ENCODE results near the gene LRRC40. TPM values are rescaled to one million over a fixed set of nuclear protein-coding genes. Genes with fewer than 3 reads are reported as not detected.

LRRC40 gene
- total RNA-seq, 2 experiments from 2014 or later = 12.4 to 13.3 TPM

GRCh38 chr1:70220517-70221237 lies 15.3 kb upstream of the LRRC40 start:
- H3K27me3 Mint-ChIP-seq = no peaks in the 10 kb centered on the region
- H3K27ac Mint-ChIP-seq = peak overlapping the region; percentile 97
- H3K27me3 ChIP-seq (ENCODE audit: control insufficient read depth in 1 of 2, insufficient read depth in 2 of 2, low read length in 2 of 2) = no peaks in the 10 kb centered on the region
- no peaks in the 10 kb centered on the region for H3K9me3 ChIP-seq (ENCODE audit: control insufficient read depth in 1 of 2, insufficient read depth in 1 of 2, low read length in 2 of 2)
- TF ChIP-seq, protein P1, sequence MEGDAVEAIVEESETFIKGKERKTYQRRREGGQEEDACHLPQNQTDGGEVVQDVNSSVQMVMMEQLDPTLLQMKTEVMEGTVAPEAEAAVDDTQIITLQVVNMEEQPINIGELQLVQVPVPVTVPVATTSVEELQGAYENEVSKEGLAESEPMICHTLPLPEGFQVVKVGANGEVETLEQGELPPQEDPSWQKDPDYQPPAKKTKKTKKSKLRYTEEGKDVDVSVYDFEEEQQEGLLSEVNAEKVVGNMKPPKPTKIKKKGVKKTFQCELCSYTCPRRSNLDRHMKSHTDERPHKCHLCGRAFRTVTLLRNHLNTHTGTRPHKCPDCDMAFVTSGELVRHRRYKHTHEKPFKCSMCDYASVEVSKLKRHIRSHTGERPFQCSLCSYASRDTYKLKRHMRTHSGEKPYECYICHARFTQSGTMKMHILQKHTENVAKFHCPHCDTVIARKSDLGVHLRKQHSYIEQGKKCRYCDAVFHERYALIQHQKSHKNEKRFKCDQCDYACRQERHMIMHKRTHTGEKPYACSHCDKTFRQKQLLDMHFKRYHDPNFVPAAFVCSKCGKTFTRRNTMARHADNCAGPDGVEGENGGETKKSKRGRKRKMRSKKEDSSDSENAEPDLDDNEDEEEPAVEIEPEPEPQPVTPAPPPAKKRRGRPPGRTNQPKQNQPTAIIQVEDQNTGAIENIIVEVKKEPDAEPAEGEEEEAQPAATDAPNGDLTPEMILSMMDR (IDR thresholded peaks at IDR 0.05) = no peak
- ChIA-PET CTCF (interaction anchor here (1.0 to 2.7 kb wide), 4 partner anchors 11 to 860 kb away, joined by 3 to 15 read pairs (median 8); partner anchors contain the start of genes LRRC40 and ZRANB2), POLR2A (interaction anchor here (0.6 to 3.1 kb wide), 13 partner anchors 13 to 860 kb away, joined by 3 to 128 read pairs (median 5); partner anchors contain the start of genes ANKRD13C, CTH, LRRC40 and ZRANB2)
- peaks cover 55% of the 10 kb centered on the region for H3K4me1 Mint-ChIP-seq (ENCODE audit: low read depth)
- DNase-seq = no peak
- peak; percentile 1 for ATAC-seq (ENCODE audit: poor library complexity)
- peaks cover 67% of the 10 kb centered on the region for H3K36me3 Mint-ChIP-seq (ENCODE audit: low read depth)
- peak overlapping the region; percentile 71 for H3K4me3 ChIP-seq (ENCODE audit: low read length)
- peaks cover 10% of the 10 kb centered on the region for H3K4me1 ChIP-seq (ENCODE audit: insufficient read depth, low read length)
- no peaks in the 10 kb centered on the region for H3K9me3 Mint-ChIP-seq
- intact Hi-C loops (cut with DNase I, micrococcal nuclease) = loop anchor here (1.0 to 5.0 kb wide), 5 partner anchors 13 to 857 kb away; partner anchors contain the start of genes ANKRD13C (in 2 of the 2), CTH (in 2 of the 2) and LRRC40 (in 1 of the 2)
- H3K36me3 ChIP-seq (ENCODE audit: insufficient read depth, low read length) = peaks cover 33% of the 10 kb centered on the region
- peak overlapping the region; percentile 92 for H3K4me3 Mint-ChIP-seq
- peak overlapping the region; percentile 91 to 94 for H3K27ac ChIP-seq (ENCODE audit: low read depth in 1 of 2, low read length in 2 of 2)

DNA sequence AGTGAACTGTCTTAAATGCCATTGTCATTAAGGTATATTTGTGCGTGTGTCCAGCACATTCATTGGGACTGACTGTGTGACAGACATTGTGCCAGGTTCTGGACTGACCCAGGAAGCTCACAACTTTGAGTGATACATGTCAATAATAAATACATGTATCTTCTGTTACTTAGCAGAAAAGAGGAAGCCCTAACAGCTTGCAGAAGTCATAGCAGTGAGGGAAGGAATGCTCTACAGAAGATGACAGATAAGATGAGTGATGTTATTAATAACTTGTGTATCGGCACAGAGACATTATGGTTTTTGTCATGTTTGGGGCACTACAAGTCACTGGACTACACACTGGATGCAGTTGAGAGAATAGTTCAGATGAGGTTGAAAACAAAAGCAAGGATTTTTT lies 14.6 kb upstream of the LRRC40 start:
- Mint-ChIP-seq H3K27ac (peak overlapping the region; percentile 97), H3K27me3 (no peaks in the 10 kb centered on the region), H3K9me3 (no peaks in the 10 kb centered on the region), H3K4me1 (ENCODE audit: low read depth) (peaks cover 54% of the 10 kb centered on the region), H3K4me3 (peak overlapping the region; percentile 77), H3K36me3 (ENCODE audit: low read depth) (peaks cover 68% of the 10 kb centered on the region)
- TF ChIP-seq, protein P1 (IDR thresholded peaks at IDR 0.05) = no peak
- H3K4me1 ChIP-seq (ENCODE audit: insufficient read depth, low read length) = peaks cover 10% of the 10 kb centered on the region
- H3K27me3 ChIP-seq (ENCODE audit: control insufficient read depth in 1 of 2, insufficient read depth in 2 of 2, low read length in 2 of 2) = no peaks in the 10 kb centered on the region
- no peak overlapping the region for H3K4me3 ChIP-seq (ENCODE audit: low read length)
- no peak for DNase-seq
- no peaks in the 10 kb centered on the region for H3K9me3 ChIP-seq (ENCODE audit: control insufficient read depth in 1 of 2, insufficient read depth in 1 of 2, low read length in 2 of 2)
- intact Hi-C loops (cut with DNase I, micrococcal nuclease) = loop anchor here (1.0 to 5.0 kb wide), 4 partner anchors 13 to 857 kb away; partner anchors contain the start of genes ANKRD13C (in 2 of the 2) and CTH (in 2 of the 2)
- ChIA-PET CTCF (interaction anchor here (2.6 to 2.7 kb wide), 2 partner anchors 11 to 14 kb away, joined by 14 to 15 read pairs; partner anchors contain the start of gene LRRC40), POLR2A (interaction anchor here (1.5 to 3.1 kb wide), 2 partner anchors 13 to 27 kb away, joined by 3 to 128 read pairs; partner anchors contain the start of gene LRRC40)
- ATAC-seq (ENCODE audit: poor library complexity) = no peak
- peaks cover 30% of the 10 kb centered on the region for H3K36me3 ChIP-seq (ENCODE audit: insufficient read depth, low read length)
- H3K27ac ChIP-seq (ENCODE audit: low read depth in 1 of 2, low read length in 2 of 2) = no peak overlapping the region

GRCh38 chr1:70211541-70211940 lies 6.2 kb upstream of the LRRC40 start:
- no peaks in the 10 kb centered on the region for H3K9me3 ChIP-seq (ENCODE audit: control insufficient read depth in 1 of 2, insufficient read depth in 1 of 2, low read length in 2 of 2)
- TF ChIP-seq, protein P1 (IDR thresholded peaks at IDR 0.05) = no peak
- H3K36me3 Mint-ChIP-seq (ENCODE audit: low read depth) = peaks cover 58% of the 10 kb centered on the region
- H3K4me1 ChIP-seq (ENCODE audit: insufficient read depth, low read length) = peaks cover 26% of the 10 kb centered on the region
- intact Hi-C loops (cut with DNase I, micrococcal nuclease) = no loop called here
- H3K27me3 ChIP-seq (ENCODE audit: control insufficient read depth in 1 of 2, insufficient read depth in 2 of 2, low read length in 2 of 2) = no peaks in the 10 kb centered on the region
- no peaks in the 10 kb centered on the region for H3K9me3 Mint-ChIP-seq
- no peak overlapping the region for H3K27ac Mint-ChIP-seq
- CTCF ChIA-PET = no interaction called here
- no peak for ATAC-seq (ENCODE audit: poor library complexity)
- no peak overlapping the region for H3K4me3 Mint-ChIP-seq
- peaks cover 53% of the 10 kb centered on the region for H3K4me1 Mint-ChIP-seq (ENCODE audit: low read depth)
- H3K36me3 ChIP-seq (ENCODE audit: insufficient read depth, low read length) = peaks cover 28% of the 10 kb centered on the region
- no peak for DNase-seq
- H3K4me3 ChIP-seq (ENCODE audit: low read length) = no peak overlapping the region
- H3K27me3 Mint-ChIP-seq = no peaks in the 10 kb centered on the region
- H3K27ac ChIP-seq (ENCODE audit: low read depth in 1 of 2, low read length in 2 of 2) = no peak overlapping the region
- POLR2A ChIA-PET = interaction anchor here (8.4 kb wide), 1 partner anchor 9 kb away, joined by 128 read pairs; the partner anchor contains the start of gene SRSF11
